Measurements from ENCODE around the gene BLTP3B.

GRCh38 chr12:100173111-100173510, 30.4 kb upstream of the BLTP3B start:
- no peak for TF ChIP-seq POLR2A (IDR thresholded peaks at IDR 0.05)
- no peak for TF ChIP-seq EP300 (IDR thresholded peaks at IDR 0.05)
